Natural killer cell (primary cell): ENCODE measurements around the gene WNT16. TPM values are rescaled to one million over a fixed set of nuclear protein-coding genes. Genes with fewer than 3 reads are reported as not detected.
"Not testable (repeated sequence)": the region's sequence is repeated elsewhere in the genome, so short reads cannot be mapped to it uniquely, and the experiment has no call there.

Experiments used
- ATAC-seq, 3 donors: fragments of 150-1000 bp in 2 of 3; fragments of 200-7000 bp in 1 of 3; cut with Tn5 transposase; 1 replicate in 1 of 3; 2 replicates in 2 of 3; pipeline ENCODE4 v1.10.0; 2021; ENCODE audit warnings: mild to moderate bottlenecking in 2 of 3, moderate library complexity in 2 of 3
- DNase-seq, 2 donors: peaks; one replicate each; pipeline versions ENCODE4 v3.0.0 to v3.0.0-alpha.2; 2013 to 2021; ENCODE audit warnings: mixed read lengths in 1 of 2
- H3K27ac ChIP-seq: one replicate; pipeline ENCODE4 v1.5.1; 2013; ENCODE audit warnings: mild to moderate bottlenecking, low read length
- H3K27me3 ChIP-seq: one replicate; pipeline ENCODE4 v1.6.1; 2013; ENCODE audit warnings: low read length; ENCODE audit not compliant: control insufficient read depth, insufficient read depth
- H3K36me3 ChIP-seq: one replicate; pipeline ENCODE4 v1.6.1; 2013; ENCODE audit warnings: low read length; ENCODE audit not compliant: control insufficient read depth, insufficient read depth
- H3K4me1 ChIP-seq: one replicate; pipeline ENCODE4 v1.6.1; 2013; ENCODE audit warnings: low read length; ENCODE audit not compliant: control insufficient read depth, insufficient read depth
- H3K4me3 ChIP-seq: one replicate; pipeline ENCODE4 v1.5.1; 2013; ENCODE audit warnings: low read length
- H3K9me3 ChIP-seq: one replicate; pipeline ENCODE4 v1.6.1; 2013; ENCODE audit warnings: low read length; ENCODE audit not compliant: control insufficient read depth, insufficient read depth
- H3K27ac Mint-ChIP-seq, 2 donors: one replicate each; pipeline ENCODE4 v1.8.0; 2022; ENCODE audit warnings: mild to moderate bottlenecking in 2 of 2, mixed read lengths in 2 of 2, moderate library complexity in 1 of 2
- H3K27me3 Mint-ChIP-seq, 2 donors: one replicate each; pipeline ENCODE4 v1.8.0; 2022; ENCODE audit warnings: low read depth in 2 of 2, mixed read lengths in 2 of 2
- H3K36me3 Mint-ChIP-seq: one replicate; pipeline ENCODE4 v1.8.0; 2022; ENCODE audit warnings: mixed read lengths
- H3K4me1 Mint-ChIP-seq, 2 donors: one replicate each; pipeline ENCODE4 v1.8.0; 2022; ENCODE audit warnings: mixed read lengths in 2 of 2
- H3K4me3 Mint-ChIP-seq: one replicate; pipeline ENCODE4 v1.8.0; 2022; ENCODE audit warnings: mild to moderate bottlenecking, moderate library complexity, mixed read lengths
- H3K9me3 Mint-ChIP-seq, 2 donors: one replicate each; pipeline ENCODE4 v1.8.0; 2022; ENCODE audit warnings: mixed read lengths in 2 of 2
- CTCF ChIP-seq: fragments of 200-600 bp; IDR thresholded peaks from one replicate; pipeline ENCODE4 v1.8.0; 2022; ENCODE audit warnings: antibody characterized with exemption
- WGBS: methylation state at CpG from one replicate; pipeline ENCODE4 v1.1.7; 2013; ENCODE audit warnings: missing lambda C conversion rate; ENCODE audit not compliant: insufficient coverage; 5-methylcytosine and 5-hydroxymethylcytosine counted together
- intact Hi-C: fragments of 100-400 bp; cut with micrococcal nuclease; formaldehyde crosslinking; loops from one replicate; pipeline ENCODE4 v1.14.2; 2022
- total RNA-seq, 4 donors: library from RNA; stranded (reverse); fragments of 120-200 nt in 1 of 4; gene quantifications; one replicate each; pipeline versions ENCODE4 v1.2.3 to v1.2.4, GENCODE V29; 2013 to 2022

Gene WNT16
- total RNA-seq, 3 donors from 2014 or later (not counting 1 experiment from before 2014, with no cell fraction given) = not detected

GRCh38 chr7:121313220-121313792 is 15.5 kb upstream of the WNT16 start:
- 80% methylated on average over 2 of the region's 3 CpGs for WGBS
- intact Hi-C loops = no loop called here
- Mint-ChIP-seq H3K4me3 (no peak overlapping the region), H3K4me1 (no peaks in the 10 kb centered on the region), H3K9me3 (no peaks in the 10 kb centered on the region), H3K27me3 (peaks cover 17 to 18% of the 10 kb centered on the region in 2 donors), H3K27ac (no peak overlapping the region), H3K36me3 (no peaks in the 10 kb centered on the region)
- H3K27ac ChIP-seq = peak overlapping the region; percentile 28
- DNase-seq = no peak
- no peak for ATAC-seq
- no peaks in the 10 kb centered on the region for H3K9me3 ChIP-seq
- H3K27me3 ChIP-seq = peaks cover 2% of the 10 kb centered on the region
- no peaks in the 10 kb centered on the region for H3K4me1 ChIP-seq
- no peaks in the 10 kb centered on the region for H3K36me3 ChIP-seq
- TF ChIP-seq CTCF = no peak
- H3K4me3 ChIP-seq = no peak overlapping the region

GRCh38 chr7:121313793-121314676 is 14.8 kb upstream of the WNT16 start:
- intact Hi-C loops = no loop called here
- H3K36me3 ChIP-seq = no peaks in the 10 kb centered on the region
- WGBS = 67% methylated on average over 9 of the region's 9 CpGs
- no peak overlapping the region for H3K4me3 ChIP-seq
- H3K27me3 ChIP-seq = peaks cover 2% of the 10 kb centered on the region
- peak overlapping the region; percentile 28 for H3K27ac ChIP-seq
- no peak for ATAC-seq
- H3K4me1 ChIP-seq = no peaks in the 10 kb centered on the region
- no peak for TF ChIP-seq CTCF
- no peaks in the 10 kb centered on the region for H3K9me3 Mint-ChIP-seq
- H3K27ac Mint-ChIP-seq = no peak overlapping the region
- DNase-seq = no peak
- H3K4me3 Mint-ChIP-seq = no peak overlapping the region
- no peaks in the 10 kb centered on the region for H3K4me1 Mint-ChIP-seq
- no peaks in the 10 kb centered on the region for H3K9me3 ChIP-seq
- H3K27me3 Mint-ChIP-seq = peaks cover 13 to 18% of the 10 kb centered on the region in 2 donors
- no peaks in the 10 kb centered on the region for H3K36me3 Mint-ChIP-seq

GRCh38 chr7:121315170-121315569 is 13.6 kb upstream of the WNT16 start:
- H3K36me3 Mint-ChIP-seq, H3K9me3 ChIP-seq, H3K9me3 Mint-ChIP-seq, intact Hi-C loops, H3K4me1 ChIP-seq, H3K4me1 Mint-ChIP-seq, H3K4me3 Mint-ChIP-seq, ATAC-seq, DNase-seq, H3K27ac ChIP-seq, H3K36me3 ChIP-seq, H3K27me3 ChIP-seq, H3K4me3 ChIP-seq, H3K27ac Mint-ChIP-seq: not testable (repeated sequence)
- H3K27me3 Mint-ChIP-seq = peaks cover 10 to 18% of the 10 kb centered on the region in 2 donors
- WGBS = 92% methylated on average over 1 of the region's 3 CpGs

- no peaks in the 10 kb centered on the region for H3K9me3 Mint-ChIP-seq
- 82% methylated on average over 3 of the region's 3 CpGs for WGBS
- no peak for TF ChIP-seq CTCF
- Histone ChIP-seq H3K27ac (no peak overlapping the region), H3K4me3 (no peak overlapping the region), H3K36me3 (no peaks in the 10 kb centered on the region), H3K9me3 (no peaks in the 10 kb centered on the region), H3K27me3 (no peaks in the 10 kb centered on the region), H3K4me1 (no peaks in the 10 kb centered on the region)
- intact Hi-C loops = no loop called here
- peaks cover 25 to 41% of the 10 kb centered on the region in 2 donors for H3K27me3 Mint-ChIP-seq
- DNase-seq (no peak), ATAC-seq (no peak)
- no peaks in the 10 kb centered on the region for H3K36me3 Mint-ChIP-seq
- H3K27ac Mint-ChIP-seq = no peak overlapping the region
- H3K4me3 Mint-ChIP-seq = no peak overlapping the region
- no peaks in the 10 kb centered on the region for H3K4me1 Mint-ChIP-seq
Observed at GRCh38 chr7:121322460-121322859, 6.3 kb upstream of the WNT16 start.
